ENCODE measurements around the gene TMEM30A.
A peak's percentile ranks its signal among the peaks of the same experiment; 100 is the strongest.

TMEM30A gene

DNA sequence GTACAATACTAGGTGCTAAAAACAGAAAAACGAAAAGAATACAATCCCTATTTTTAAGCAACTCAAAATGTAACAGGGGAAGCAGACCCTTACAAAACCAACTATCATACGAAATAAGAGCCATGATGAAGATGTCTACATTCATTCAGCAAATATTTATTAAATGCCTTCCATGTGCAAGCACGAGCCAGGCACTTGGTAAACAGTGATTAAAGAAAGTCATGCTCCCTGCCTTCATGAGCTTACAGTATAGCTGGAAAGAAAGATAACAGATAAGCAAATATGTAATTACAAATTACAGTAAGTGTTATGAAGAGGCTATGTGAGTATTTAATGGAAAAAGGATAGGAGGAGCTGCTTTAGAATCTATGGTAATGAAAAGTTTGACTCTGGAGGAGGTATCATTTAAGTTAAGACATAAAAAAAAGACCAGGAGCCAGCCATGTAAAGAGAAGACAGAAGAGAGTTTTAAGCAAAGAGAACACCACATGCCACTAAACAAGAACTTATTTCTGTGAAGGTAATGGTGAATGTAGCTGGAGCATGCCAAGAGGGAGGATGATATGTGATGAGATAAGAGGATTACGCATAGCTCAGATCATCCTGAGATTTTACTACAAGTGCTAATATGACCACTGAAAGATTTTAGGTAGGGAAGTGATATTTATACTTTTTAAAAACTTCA is 21.7 kb downstream of the TMEM30A start:
- DNase-seq = no peak

DNA sequence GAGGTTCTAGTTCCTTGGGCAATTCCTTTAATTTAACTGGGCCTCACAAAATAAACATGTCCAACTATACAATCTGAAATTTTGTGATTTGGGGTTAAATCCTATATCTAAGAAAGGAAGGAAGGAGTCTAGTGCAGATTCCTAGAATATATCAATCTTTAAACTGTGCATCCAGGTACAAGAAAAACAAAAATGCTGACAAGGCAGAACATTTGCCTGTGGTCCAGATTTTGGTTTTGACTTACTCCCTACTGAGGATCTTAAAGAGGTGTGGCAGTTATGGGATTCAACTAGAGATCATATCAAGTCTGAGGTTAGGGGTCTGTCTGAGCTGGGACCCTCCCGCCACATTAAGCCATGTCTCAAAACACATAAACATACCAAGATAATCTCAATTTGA is 23.3 kb downstream of the TMEM30A start:
- DNase-seq = no peak

DNA sequence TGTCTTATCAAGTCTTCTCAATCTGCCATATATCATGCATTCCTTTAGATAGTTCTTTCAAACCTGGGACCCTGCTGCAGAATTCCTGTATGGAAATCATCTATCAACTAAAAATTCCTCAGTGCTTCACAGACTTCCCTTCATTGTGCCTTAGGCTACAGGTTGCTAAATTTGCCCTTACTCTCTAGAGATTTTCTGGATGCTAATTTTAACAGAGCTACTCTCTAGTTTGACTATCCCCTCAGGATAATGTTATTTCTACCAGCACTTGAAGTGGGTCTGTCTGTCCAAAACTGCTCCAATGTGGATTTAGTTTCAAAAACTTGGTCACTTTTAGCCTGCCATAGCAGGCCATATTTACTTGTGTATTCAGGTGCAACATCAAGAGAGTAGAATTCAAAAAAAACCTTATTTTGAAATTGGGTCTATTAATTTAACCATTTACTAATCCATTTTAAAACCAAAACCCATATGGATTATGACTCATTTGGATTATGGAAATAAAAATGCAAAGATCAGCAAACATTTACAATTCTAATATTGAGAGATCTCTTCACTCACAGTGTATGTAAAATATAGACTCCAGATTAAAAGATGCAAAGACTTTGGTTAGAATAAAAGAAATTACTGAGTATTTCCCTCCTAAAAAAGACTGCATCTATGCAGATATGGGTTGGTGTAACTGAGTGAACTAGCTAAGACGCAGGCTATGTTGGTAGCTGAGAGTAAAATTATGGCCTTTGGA is 27.1 kb downstream of the TMEM30A start:
- DNase-seq = no peak

DNA sequence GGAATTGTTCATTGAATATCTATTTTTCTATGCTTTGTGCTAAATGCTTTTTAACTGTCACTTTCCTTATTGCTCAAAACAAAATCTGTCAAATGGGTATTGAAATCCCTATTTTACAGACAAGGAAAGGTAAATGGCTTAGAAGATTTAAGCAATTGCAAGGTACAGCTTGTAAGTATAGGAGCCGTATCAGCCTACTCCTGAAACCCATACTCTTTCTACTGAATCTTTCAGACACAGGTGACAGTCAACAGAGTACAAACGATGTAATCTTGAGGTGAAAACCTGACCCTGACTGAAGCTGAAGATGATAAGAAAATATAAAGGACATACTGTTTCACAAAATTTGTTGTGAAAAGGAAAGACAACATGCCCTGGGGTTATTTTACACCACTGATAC is 34.0 kb downstream of the TMEM30A start:
- no peak for DNase-seq

DNA sequence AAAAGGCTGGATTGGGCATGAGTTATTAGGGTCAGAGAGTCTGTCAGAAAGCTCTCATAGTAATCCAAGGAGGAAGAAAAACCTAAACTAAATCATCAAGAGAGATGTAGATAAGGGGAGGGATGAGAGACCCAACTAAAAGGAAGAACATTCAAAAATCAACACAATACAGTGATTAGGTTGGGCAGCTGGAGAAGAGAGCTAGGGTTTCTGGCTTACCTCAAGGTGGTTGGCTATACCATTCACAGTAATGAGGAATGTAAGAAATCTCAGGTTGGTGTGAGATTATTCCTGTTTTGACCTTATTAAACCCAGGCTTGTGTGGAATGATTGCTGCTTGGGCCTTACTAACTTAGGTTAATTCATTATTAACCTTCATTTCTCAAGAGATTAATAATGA is 34.8 kb downstream of the TMEM30A start:
- no peak for DNase-seq

DNA sequence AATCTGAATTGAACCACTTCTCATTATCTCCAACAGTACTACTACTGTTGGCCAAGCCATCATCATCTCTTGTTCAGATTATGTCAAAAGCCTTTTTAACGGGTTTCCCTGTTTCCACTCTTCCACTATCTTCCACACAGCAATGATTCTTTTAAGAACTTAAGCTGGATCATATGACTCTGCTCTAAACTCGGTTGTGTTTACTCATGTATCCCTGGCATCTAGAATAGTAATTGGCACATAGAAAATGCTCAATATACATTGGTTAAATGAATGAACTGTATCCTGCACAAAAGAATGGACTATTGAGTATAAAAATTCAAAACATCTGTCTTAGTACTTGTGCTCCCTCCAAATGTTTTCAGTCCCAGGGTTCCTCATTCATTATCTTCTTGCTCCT is 38.2 kb downstream of the TMEM30A start:
- DNase-seq = no peak

DNA sequence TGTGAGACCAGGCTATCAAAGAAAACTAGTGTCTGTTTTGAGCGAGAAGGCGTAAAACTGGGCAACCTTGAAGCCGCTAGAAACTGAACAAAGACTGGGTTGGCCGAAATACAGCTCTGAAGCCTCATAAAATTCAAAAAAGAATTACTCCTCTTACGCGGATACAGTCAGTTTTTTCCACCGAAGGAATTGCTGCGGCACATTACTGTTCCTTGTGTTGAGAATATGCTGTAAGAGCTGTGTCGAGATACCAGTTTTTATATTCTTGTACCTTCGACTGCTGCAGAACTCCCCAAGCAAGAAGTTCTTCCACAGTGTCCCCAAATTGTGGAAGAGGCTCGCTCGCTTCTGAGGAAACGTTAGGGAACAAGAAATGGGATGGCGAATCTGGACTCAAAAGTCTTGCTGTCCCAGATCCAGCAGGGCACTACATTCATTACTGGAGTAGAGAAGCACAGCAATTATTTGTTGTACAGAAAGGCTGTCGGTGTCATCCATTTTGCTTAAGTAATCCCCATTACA is 40.5 kb downstream of the TMEM30A start:
- no peak for DNase-seq

DNA sequence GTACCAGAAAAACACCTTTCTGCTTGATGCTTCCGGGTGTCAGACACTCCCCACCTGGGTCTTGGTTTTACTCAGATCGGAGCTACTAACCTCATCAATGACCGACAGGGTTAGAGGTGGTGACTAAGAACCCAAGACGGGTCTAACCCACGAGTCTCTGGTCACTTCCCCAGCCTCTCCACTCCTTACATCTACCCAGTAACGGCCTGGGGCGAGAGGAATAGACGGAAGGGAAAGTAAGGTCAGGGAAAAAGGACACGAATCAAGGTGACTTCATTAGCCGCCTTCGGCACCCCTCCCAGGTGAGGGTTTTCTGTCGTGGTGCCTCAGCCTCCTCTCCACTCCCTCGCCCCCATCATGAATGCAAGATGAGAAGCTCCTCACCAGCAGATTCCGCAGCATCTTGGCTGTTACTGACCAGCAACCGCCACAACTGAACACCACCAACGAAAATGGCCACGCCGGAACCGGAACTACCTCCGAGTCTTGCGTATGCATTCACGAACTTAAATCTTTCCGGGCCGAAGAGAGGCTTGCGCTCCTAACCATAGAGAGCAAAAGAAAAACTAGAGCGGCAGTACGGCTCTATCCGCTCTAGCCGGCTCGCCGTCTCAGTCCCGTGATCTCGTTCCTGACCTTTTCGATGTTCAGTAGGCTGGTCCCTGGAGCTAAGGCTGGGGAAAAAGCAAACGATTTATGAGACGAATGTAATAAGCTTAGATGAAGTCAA is 41.1 kb downstream of the TMEM30A start, which contains the start of gene COX7A2:
TSS of gene COX7A2 (minus strand) at position 469 of the 730 bp plus-strand sequence. CDS start at position 402, 67 bp downstream.
- peak; percentile 78 for DNase-seq

DNA sequence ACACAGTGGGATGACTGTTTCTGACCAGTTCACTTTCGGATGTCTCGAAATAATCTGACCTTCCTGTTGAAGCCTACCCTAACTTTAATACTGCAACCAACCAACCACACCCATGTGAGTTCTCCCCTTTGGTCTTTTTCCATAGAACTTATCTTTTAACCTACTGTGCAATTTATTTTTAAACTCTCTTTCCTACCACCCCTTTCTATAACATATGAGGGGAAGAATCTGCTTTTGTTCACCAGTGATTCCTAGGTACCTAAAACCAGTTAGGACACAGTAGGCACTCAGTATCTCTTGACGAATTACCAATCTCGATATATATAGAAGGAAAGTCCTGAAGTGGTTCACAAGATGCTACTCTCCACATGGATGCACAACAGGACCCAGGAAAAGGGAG is 48.0 kb downstream of the TMEM30A start:
- DNase-seq = no peak

DNA sequence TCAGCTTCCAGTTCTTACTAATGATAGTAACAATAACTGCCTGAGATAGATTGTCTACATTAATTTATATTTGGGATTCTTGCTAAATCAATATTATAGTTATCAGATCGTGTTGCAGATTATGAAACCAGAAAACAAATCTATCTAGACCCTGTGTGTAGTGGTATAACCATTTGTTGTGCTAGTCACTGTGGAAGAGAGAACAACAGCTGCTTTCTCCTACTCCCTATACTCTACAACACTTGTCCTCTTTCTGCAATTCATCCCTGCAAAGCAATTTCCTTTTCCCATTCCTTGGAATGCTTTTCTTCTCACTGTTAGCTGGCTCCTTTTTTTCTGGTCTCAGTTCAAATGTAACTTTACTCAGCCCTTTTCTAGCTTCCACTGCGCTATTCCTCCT is 49.3 kb downstream of the TMEM30A start:
- DNase-seq = no peak

DNA sequence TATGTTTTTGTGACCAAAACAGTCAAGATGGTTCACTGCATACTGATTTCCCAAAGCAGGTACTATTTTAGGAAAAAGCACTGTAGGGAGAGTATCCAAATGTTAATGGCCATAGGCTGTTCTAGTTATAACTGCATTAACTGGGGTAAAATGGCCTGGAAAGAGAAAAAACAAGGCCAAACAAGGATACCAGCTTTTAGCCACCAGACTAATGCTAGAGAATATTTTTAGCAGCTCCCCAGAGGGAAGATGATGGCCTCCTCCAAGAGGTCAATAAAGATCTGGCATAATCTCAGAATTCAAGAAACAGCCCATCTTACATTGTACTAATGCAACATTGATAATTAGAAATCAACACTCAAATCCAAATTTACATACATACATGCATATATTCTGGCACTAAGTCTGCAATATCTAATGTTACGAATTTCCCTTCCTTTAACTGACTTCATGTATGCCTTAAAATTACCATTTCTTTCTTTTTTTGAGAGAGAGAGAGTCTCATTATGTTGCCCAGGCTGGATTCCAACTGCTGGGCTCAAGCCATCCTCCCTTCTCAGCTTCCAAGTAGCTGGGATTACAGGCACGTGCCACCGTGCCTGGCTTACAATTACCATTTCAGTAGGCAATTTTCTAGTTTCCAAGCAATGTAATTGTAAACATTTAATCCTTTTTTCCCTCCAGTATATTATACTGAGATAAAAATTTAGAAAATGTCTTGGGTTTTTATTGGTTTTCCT is 50.3 kb downstream of the TMEM30A start:
- DNase-seq = no peak

DNA sequence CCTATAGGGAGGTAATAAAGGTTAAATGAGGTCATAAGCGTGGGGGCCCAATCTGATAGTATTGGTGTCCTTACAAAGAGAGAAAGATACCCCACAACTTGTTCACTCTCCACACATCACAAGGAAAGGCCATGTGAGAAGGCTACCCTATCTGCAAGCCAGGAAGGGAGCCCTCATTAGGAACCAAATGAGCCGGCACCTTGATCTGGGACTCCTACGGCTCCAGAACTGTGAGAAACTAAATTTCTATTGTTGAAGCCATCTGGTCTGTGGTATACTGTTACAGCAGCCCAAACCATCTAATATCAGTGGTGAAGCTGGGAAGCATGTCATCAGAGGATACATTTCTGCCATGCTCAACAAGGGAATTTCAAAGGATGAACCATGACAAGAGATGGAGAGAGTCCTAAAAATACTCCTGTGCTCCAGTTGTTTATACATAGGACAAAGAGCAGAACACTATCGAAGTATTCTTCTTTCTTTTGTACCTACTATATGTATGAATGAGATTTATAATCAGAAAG is 51.4 kb downstream of the TMEM30A start:
- no peak for DNase-seq

DNA sequence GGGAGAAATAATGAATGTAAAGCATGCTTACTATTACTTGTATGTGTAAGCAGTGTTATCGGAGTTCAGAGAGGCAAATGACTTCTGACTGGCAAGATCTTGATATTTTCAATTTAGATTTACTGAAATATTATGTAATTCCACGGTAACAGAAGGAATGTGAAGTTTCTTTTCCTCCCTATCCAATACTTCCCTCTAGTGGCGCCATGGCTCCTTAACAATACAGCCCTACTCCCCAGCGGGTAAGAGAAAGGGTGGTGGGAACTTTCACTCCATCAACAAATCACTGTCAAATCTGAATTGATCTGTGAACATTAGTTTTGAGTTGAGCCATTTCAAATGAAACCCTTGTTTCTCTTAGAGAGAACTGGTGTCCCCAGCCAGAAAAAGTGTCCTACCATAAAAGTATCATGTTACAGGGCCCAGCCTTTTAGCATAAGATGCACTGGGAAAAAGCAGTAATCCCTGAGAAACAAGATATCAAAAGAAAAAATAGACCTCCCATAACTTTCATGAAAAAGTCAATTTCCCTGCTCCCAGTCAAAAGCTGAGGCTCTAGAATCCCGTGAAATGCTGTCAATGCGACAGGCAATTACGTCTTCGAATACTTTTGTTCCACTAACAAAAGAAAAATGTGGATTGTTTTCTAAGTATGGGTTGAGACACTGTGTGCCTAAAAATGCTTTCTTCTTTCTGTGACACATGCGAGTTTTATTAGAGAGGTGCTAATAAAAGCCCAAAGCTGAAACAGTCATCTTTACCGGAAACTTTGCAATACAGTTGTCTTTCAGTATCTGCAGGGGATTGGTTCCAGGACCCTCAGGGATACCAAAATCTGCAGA is 53.9 kb downstream of the TMEM30A start:
- no peak for DNase-seq

DNA sequence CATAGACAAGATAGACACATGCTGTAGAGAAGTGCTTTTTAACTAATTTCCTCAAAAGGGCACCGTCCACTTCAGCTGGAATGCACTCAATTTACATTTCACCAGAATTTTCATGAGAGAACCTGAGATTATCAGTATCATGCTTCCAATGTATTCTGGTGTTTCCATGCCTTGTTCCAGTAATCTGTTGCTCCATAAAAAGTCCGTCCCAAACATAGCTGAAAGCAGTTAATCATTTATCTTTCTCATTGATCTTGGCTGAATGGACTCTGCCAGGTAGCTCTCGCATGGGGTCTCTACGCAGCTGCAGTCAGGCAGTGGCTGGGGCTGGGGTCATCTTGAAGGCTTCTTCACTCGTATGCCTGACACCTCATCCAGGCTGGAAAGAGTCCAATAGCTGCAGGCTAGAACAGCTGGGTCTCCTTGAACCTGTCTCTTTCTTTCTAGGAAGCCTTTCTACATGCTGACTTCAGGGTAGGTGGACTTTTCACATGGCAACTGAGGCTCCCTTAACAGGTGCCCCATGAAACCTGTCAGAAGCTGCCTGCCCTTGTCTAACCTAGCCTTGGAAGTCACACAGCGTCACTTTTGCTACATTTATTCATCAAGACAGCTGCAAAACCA is 60.2 kb downstream of the TMEM30A start:
- no peak for DNase-seq

DNA sequence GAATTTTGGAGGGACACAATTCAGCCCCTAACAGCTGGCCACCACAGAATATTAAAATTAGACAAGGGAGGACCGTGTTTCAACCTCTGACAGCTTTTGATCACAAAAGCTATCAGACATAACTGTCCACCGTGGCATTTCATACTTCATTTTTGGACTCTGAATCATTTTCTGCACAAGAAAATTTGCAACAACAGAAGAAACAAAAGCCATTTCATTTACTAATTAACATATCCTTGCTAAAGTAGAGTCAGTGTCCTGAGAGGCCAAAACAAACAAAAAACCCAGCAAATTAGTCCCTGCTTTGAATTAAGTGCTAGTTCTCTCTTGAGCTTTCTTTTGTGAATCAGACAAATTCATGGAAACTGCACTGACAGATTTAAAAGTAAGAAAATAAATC is 61.2 kb downstream of the TMEM30A start:
- DNase-seq = no peak

DNA sequence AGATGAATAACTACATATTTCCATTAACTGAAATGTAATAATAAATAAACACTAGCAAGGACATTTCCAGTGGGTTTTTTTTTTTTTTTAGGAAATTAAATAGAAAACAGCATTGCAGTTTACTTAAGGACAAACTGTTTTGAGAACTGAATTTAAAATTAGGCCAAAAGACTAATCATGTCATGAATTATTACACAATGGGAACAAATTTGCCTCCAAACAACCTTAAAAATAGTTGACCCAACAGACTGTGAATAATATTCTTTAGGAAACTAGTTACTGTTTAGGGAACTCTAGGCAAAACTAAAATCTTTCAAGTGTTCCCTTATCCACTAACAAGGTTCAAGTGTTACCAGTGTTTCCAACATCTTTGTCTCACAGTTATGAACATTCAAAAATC is 62.3 kb downstream of the TMEM30A start:
- no peak for DNase-seq

DNA sequence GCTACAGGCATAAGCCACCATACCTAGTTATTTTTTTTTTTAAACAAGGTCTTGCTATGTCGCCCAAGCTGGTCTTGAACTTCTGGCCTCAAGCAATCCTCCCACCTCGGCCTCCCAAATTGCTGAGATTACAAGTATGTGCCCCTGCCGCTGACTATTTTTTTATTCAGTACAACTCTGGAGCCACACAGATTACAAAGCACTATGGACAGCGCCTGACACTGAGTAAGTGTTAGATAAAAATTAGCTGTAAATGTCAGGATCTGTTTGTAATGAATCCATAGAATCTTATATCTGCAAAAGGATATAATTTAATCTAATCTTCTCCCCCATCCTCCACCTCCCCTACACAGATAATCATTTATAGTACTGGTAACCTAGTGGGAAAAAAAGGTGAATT is 63.5 kb downstream of the TMEM30A start:
- DNase-seq = no peak

DNA sequence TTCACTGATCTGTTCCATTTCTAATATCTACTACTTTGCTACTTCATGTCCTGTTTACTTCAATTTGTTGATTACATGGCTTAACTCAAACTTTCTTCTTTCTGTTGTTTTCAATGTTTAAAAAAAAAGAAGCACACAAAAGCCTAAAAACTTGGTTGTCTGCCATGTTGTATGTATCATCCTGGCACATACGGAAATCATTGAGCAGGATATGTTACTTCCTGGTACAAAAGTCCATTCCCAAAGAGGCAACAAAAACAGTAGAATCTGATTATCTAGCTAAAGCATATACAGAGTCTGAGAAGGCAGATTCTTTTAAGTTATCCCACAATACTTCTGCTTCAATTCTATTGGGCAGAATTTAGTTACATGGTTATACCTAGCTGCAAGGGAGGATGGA is 64.2 kb downstream of the TMEM30A start:
- DNase-seq = no peak

DNA sequence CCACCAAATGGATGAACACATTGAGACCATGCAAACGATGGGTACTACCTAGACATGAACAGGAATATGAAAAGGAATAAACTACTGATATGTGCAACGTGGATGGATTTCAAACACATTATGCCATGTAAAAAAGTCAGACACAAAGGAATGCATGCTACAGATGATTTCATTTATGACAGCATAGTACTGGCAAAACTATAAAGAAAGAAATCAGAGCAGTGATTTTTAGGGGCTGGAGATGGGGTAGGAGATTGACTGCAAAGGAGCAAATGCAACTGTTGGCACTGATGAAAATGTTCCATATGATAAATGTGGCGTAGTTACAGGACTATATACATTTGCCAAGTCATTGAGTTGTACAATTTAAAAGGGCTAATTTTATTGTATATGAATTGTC is 65.3 kb downstream of the TMEM30A start:
- no peak for DNase-seq

DNA sequence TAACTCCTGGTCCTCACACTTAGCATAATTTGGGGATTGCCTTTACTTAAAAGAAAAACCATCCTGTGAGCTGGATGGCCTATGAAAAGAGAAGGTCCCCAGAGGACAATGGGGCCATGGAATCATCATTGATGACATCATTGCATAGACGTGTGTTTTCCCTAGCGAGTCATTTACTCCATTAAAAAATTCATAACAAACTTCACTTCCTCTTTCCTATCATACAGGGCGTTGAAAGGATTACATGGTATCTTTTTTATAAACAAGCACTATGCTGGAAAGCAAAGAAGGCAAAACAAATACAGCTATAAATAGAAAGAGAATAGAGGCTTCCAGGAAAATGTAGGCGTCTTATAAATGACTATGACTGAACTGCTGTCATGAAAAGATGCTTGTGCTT is 67.4 kb downstream of the TMEM30A start:
- DNase-seq = no peak

DNA sequence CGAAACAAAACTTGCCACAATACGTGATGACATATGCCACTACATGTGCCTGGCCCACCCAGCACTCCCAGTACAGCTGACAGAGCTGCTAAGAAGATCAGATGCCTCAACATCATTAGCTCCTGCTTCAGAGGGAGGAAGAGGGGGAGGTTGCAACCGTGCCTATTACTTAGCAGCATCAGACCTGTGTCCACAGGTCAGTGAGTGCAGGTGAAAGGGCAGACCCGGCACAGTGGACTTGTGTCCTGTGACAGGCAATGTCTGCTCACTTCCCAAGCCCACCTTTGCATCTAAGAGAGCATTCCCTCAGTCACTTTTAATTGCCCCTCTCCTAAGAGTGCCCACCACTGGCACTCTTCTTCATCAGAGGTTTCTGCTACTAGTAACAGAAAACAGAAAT is 69.3 kb downstream of the TMEM30A start:
- no peak for DNase-seq
